Kidney (tissue), 14 donors: ENCODE results near the gene C1orf56. TPM values are rescaled to one million over a fixed set of nuclear protein-coding genes. Genes with fewer than 3 reads are reported as not detected.

ENCODE experiments used
- DNase-seq, 5 donors: peaks; one replicate each; pipeline ENCODE4 v3.0.0-alpha.2; 2013 to 2020
- FAIRE-seq: peaks from 2 replicates; lab custom pipeline; 2012; peaks lifted over from hg19 to GRCh38; lab: Jason Lieb, UNC
- H3K27ac ChIP-seq, 2 donors: one replicate each; pipeline ENCODE4 v1.7.0; 2013; ENCODE audit warnings: low read depth in 2 of 2, low read length in 2 of 2, inconsistent platforms in 1 of 2
- H3K27me3 ChIP-seq: one replicate; pipeline ENCODE4 v1.7.1; 2013; ENCODE audit warnings: low read length, inconsistent platforms; ENCODE audit not compliant: control insufficient read depth, insufficient read depth
- H3K36me3 ChIP-seq, 3 donors: one replicate each; pipeline versions ENCODE4 v1.7.0 to v1.7.1; 2013; ENCODE audit warnings: low read length in 3 of 3, control low read depth in 1 of 3, inconsistent platforms in 1 of 3; ENCODE audit not compliant: insufficient read depth in 3 of 3, control insufficient read depth in 2 of 3
- H3K4me1 ChIP-seq, 3 donors: one replicate each; pipeline versions ENCODE4 v1.7.0 to v1.7.1; 2013; ENCODE audit warnings: low read length in 3 of 3, inconsistent platforms in 1 of 3, low read depth in 1 of 3; ENCODE audit not compliant: control insufficient read depth in 2 of 3, insufficient read depth in 2 of 3
- H3K4me3 ChIP-seq, 3 donors: one replicate each; pipeline versions ENCODE4 v1.7.0 to v1.8.1; 2013; ENCODE audit warnings: low read length in 3 of 3, control low read depth in 1 of 3, inconsistent platforms in 1 of 3
- H3K9ac ChIP-seq, 3 donors: one replicate each; pipeline versions ENCODE4 v1.7.0 to v1.7.1; 2013; ENCODE audit warnings: low read length in 3 of 3, control low read depth in 1 of 3, inconsistent platforms in 1 of 3
- H3K9me3 ChIP-seq, 3 donors: one replicate each; pipeline versions ENCODE4 v1.7.0 to v1.7.1; 2013; ENCODE audit warnings: low read length in 3 of 3, control low read depth in 1 of 3, inconsistent platforms in 1 of 3; ENCODE audit not compliant: control insufficient read depth in 2 of 3, insufficient read depth in 1 of 3
- CTCF ChIP-seq: IDR thresholded peaks from 3 replicates; pipeline ENCODE4 v1.5.1; 2012; ENCODE audit warnings: mild to moderate bottlenecking, moderate library complexity, borderline replicate concordance; ENCODE audit not compliant: insufficient read depth; ENCODE audit errors: extremely low read depth
- intact Hi-C: fragments of 100-400 bp; cut with DNase I; formaldehyde crosslinking; loops from one replicate; pipeline ENCODE4 v1.11.1; 2022
- polyA plus RNA-seq: library from polyadenylated mRNA; stranded (reverse); fragments of 350-450 nt; fragmentation: Illumina TruSeq; extraction: RNeasy Lipid Tissue Mini Kit (QIAGEN cat#74804); gene quantifications from one replicate; pipeline ENCODE4 v1.2.3, GENCODE V29; 2014; ENCODE audit warnings: low read depth, low replicate concordance; ENCODE audit not compliant: insufficient read depth
- total RNA-seq: library from RNA; stranded (reverse); fragmentation: NEBNext Ultra II Directional; extraction: Animal tissue kit (Norgen Biotek cat#: 25700); gene quantifications from one replicate; pipeline ENCODE4 v1.2.1, GENCODE V29; 2021
- donor health status: control.
- donor health status: control.
- donor health status: control.
- donor health status: control.
- donor health status: control.
- donor health status: DM: yes; HTN: yes; CAD: no.
- donor health status: Normal renal cell carcinoma (clear cell type).

The C1orf56 gene
- total and polyA plus RNA-seq, 2 donors from 2014 or later, result 6.2 to 12.8 TPM

GRCh38 chr1:151050051-151050688, 2.6 kb downstream of the C1orf56 start:
- Histone ChIP-seq H3K9me3 (no peaks in the 10 kb centered on the region), H3K36me3 (peaks cover 1 to 32% (median 19%) of the 10 kb centered on the region in 3 donors), H3K9ac (no peak overlapping the region), H3K27me3 (no peaks in the 10 kb centered on the region), H3K4me3 (no peak overlapping the region), H3K4me1 (peaks cover 3 to 5% (median 3%) of the 10 kb centered on the region in 3 donors), H3K27ac (no peak overlapping the region)
- FAIRE-seq (no peak), DNase-seq (no peak)
- intact Hi-C loops, result no loop called here
- no peak for TF ChIP-seq CTCF

- peaks cover 3 to 14% (median 12%) of the 10 kb centered on the region in 3 donors for H3K4me1 ChIP-seq
- H3K9me3 ChIP-seq, result no peaks in the 10 kb centered on the region
- peaks cover 5 to 43% (median 26%) of the 10 kb centered on the region in 3 donors for H3K36me3 ChIP-seq
- no peak overlapping the region for H3K4me3 ChIP-seq
- intact Hi-C loops, result no loop called here
- no peak overlapping the region for H3K27ac ChIP-seq
- TF ChIP-seq CTCF, result no peak
- DNase-seq (no peak), FAIRE-seq (no peak)
- no peaks in the 10 kb centered on the region for H3K27me3 ChIP-seq
- H3K9ac ChIP-seq, result no peak overlapping the region
Observed at GRCh38 chr1:151051356-151052009, 3.9 kb downstream of the C1orf56 start.

- Histone ChIP-seq H3K4me1 (peaks cover 4 to 21% (median 18%) of the 10 kb centered on the region in 3 donors), H3K27ac (no peak overlapping the region), H3K9ac (peak overlapping the region in 1 of 3 donors; percentile 13), H3K36me3 (peaks cover 7 to 48% (median 26%) of the 10 kb centered on the region in 3 donors), H3K4me3 (peak overlapping the region in 1 of 3 donors; percentile 21), H3K27me3 (no peaks in the 10 kb centered on the region), H3K9me3 (no peaks in the 10 kb centered on the region)
- intact Hi-C loops, result no loop called here
- TF ChIP-seq CTCF, result no peak
- DNase-seq (no peak), FAIRE-seq (no peak)
Observed at GRCh38 chr1:151054971-151055547, 7.5 kb downstream of the C1orf56 start.
